ENCODE results near the gene H19. TPM values are rescaled to one million over a fixed set of nuclear protein-coding genes. Genes with fewer than 3 reads are reported as not detected.

H19 gene
- total and polyA plus RNA-seq, 2 donors (not counting 1 experiment from before 2014, with no cell fraction given): 1.8 to 8.9 TPM

DNA sequence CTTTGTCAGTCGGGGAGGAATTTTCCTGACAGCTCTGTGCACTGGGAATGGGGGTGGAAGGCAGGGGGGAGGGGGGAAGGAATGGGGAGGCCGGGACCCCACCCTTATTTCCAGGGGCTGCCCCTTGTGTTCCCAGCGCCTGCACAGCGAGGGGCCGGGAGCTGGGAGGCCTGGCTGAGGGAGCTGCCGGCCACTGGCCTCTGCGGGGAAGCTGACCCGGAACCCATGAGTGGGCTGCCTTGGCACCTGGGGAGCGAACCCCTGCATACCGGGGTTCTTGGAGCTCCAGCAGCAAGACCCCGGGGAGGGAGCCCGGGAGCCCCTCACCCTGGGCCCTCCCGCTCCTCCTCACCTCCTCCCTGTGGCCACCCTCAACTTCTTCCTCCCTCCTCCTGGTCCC, 3.5 kb downstream of the H19 start:
- Histone ChIP-seq H3K27ac (ENCODE audit: insufficient read depth, low read length) (no peak overlapping the region), H2AFZ (ENCODE audit: low read length) (no peak overlapping the region)

DNA sequence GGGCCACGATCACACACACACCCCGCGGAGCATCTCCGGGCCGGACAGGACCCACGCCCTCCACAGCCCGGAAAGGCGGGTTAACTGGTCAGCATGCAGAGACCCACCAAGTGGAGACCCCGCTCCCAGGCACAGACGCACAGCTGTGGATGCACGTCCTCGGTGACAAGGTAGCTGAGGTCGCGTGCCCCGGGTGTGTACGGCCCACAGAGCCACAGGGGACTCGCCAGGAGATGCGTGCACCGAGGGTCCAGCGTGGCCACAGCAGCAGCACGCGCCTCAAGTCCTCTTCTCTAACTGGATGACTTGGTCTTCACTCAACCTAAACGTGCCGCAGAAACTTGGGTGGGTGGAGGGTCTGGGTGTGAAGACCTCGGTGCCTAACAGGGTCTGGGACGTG, 5.5 kb downstream of the H19 start:
- Histone ChIP-seq H3K4me1 (ENCODE audit: control insufficient read depth, extremely low read depth, insufficient read depth, low read length) (no peaks in the 10 kb centered on the region), H3K36me3 (ENCODE audit: control insufficient read depth, insufficient read depth, low read length) (no peaks in the 10 kb centered on the region), H3K27ac (ENCODE audit: insufficient read depth, low read length) (no peak overlapping the region), H3K79me2 (ENCODE audit: control insufficient read depth, insufficient read depth, low read length) (no peaks in the 10 kb centered on the region), H4K20me1 (ENCODE audit: control insufficient read depth, extremely low read depth, insufficient read depth, low read length) (no peaks in the 10 kb centered on the region), H3K9ac (ENCODE audit: insufficient read depth, low read length) (no peak overlapping the region), H3K9me3 (ENCODE audit: control insufficient read depth, insufficient read depth, low read depth, low read length) (no peaks in the 10 kb centered on the region), H3K27me3 (ENCODE audit: control insufficient read depth, insufficient read depth, low read length) (no peaks in the 10 kb centered on the region), H3K4me3 (replicated peaks in 1 of 4; ENCODE audit: control extremely low read depth in 1 of 4, insufficient read depth in 1 of 4, low read depth in 3 of 4, low read length in 4 of 4) (no peak overlapping the region), H3K4me2 (ENCODE audit: extremely low read depth, insufficient read depth, low read length) (no peak overlapping the region), H2AFZ (ENCODE audit: low read length) (no peak overlapping the region)
- no peak for TF ChIP-seq EZH2 (IDR thresholded peaks at IDR 0.05; ENCODE audit: low read length, missing control alignments)
- TF ChIP-seq, protein P1, sequence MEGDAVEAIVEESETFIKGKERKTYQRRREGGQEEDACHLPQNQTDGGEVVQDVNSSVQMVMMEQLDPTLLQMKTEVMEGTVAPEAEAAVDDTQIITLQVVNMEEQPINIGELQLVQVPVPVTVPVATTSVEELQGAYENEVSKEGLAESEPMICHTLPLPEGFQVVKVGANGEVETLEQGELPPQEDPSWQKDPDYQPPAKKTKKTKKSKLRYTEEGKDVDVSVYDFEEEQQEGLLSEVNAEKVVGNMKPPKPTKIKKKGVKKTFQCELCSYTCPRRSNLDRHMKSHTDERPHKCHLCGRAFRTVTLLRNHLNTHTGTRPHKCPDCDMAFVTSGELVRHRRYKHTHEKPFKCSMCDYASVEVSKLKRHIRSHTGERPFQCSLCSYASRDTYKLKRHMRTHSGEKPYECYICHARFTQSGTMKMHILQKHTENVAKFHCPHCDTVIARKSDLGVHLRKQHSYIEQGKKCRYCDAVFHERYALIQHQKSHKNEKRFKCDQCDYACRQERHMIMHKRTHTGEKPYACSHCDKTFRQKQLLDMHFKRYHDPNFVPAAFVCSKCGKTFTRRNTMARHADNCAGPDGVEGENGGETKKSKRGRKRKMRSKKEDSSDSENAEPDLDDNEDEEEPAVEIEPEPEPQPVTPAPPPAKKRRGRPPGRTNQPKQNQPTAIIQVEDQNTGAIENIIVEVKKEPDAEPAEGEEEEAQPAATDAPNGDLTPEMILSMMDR (conservative IDR thresholded peaks at IDR 0.05 in 1 of 2, IDR thresholded peaks at IDR 0.05 in 1 of 2; ENCODE audit: low read depth in 1 of 2, low read length in 2 of 2): no peak
- no peak for DNase-seq (ENCODE audit: low read depth in 2 of 2)

More for the DNA sequence above, 3.5 kb downstream of the H19 start:
- no peaks in the 10 kb centered on the region for H3K36me3 ChIP-seq (ENCODE audit: control insufficient read depth, insufficient read depth, low read length)
- DNase-seq (ENCODE audit: low read depth in 2 of 2): no peak
- H4K20me1 ChIP-seq (ENCODE audit: control insufficient read depth, extremely low read depth, insufficient read depth, low read length): no peaks in the 10 kb centered on the region
- no peak overlapping the region for H3K4me2 ChIP-seq (ENCODE audit: extremely low read depth, insufficient read depth, low read length)
- no peak overlapping the region for H3K9ac ChIP-seq (ENCODE audit: insufficient read depth, low read length)
- no peak overlapping the region for H3K4me3 ChIP-seq (replicated peaks in 1 of 4; ENCODE audit: control extremely low read depth in 1 of 4, insufficient read depth in 1 of 4, low read depth in 3 of 4, low read length in 4 of 4)
- H3K79me2 ChIP-seq (ENCODE audit: control insufficient read depth, insufficient read depth, low read length): no peaks in the 10 kb centered on the region
- no peaks in the 10 kb centered on the region for H3K9me3 ChIP-seq (ENCODE audit: control insufficient read depth, insufficient read depth, low read depth, low read length)
- TF ChIP-seq, protein P1 (conservative IDR thresholded peaks at IDR 0.05 in 1 of 2, IDR thresholded peaks at IDR 0.05 in 1 of 2; ENCODE audit: low read depth in 1 of 2, low read length in 2 of 2): no peak
- TF ChIP-seq EZH2 (IDR thresholded peaks at IDR 0.05; ENCODE audit: low read length, missing control alignments): no peak
- no peaks in the 10 kb centered on the region for H3K4me1 ChIP-seq (ENCODE audit: control insufficient read depth, extremely low read depth, insufficient read depth, low read length)
- H3K27me3 ChIP-seq (ENCODE audit: control insufficient read depth, insufficient read depth, low read length): no peaks in the 10 kb centered on the region

DNA sequence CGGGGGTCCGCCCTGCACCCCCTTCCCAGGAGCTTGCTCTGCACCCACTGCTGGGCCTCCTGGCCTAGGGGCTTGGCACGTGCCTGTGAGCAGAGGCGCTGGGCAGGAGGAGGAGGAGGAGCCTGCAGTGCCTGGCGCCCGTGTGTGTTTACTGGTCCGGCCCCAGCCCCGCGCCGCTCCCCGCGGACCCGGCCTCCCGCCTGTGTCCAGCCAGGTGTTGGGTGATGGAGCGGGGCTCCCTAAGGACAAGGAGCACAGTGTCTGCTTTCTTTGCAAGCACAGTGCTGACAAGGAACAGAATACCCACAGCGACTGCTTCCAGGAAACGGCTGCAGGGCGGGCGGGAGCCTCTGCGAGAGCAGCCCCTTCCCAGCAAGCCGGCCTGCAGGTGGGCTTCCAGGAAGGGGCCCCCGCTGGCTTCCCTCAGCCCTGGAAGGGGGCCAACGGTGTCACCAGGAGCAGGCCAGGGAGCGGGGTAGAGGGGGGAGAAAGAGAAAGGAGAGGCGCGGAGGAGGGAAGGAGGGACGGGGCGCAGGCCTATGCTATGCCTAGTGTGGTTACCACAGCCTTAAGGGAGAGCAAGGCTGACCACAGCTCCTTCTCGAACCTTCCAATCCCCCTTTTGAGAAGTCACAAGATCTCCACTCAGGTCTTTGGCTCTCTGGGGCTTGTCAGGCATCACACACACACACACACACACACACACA, 6.6 kb downstream of the H19 start:
- Histone ChIP-seq H3K9ac (ENCODE audit: insufficient read depth, low read length) (no peak overlapping the region), H3K9me3 (ENCODE audit: control insufficient read depth, insufficient read depth, low read depth, low read length) (no peaks in the 10 kb centered on the region), H3K36me3 (ENCODE audit: control insufficient read depth, insufficient read depth, low read length) (no peaks in the 10 kb centered on the region), H3K27ac (ENCODE audit: insufficient read depth, low read length) (no peak overlapping the region), H3K79me2 (ENCODE audit: control insufficient read depth, insufficient read depth, low read length) (no peaks in the 10 kb centered on the region), H3K4me3 (replicated peaks in 1 of 4; ENCODE audit: control extremely low read depth in 1 of 4, insufficient read depth in 1 of 4, low read depth in 3 of 4, low read length in 4 of 4) (no peak overlapping the region), H3K27me3 (ENCODE audit: control insufficient read depth, insufficient read depth, low read length) (no peaks in the 10 kb centered on the region), H4K20me1 (ENCODE audit: control insufficient read depth, extremely low read depth, insufficient read depth, low read length) (no peaks in the 10 kb centered on the region), H3K4me1 (ENCODE audit: control insufficient read depth, extremely low read depth, insufficient read depth, low read length) (no peaks in the 10 kb centered on the region), H3K4me2 (ENCODE audit: extremely low read depth, insufficient read depth, low read length) (no peak overlapping the region), H2AFZ (ENCODE audit: low read length) (no peak overlapping the region)
- TF ChIP-seq EZH2 (IDR thresholded peaks at IDR 0.05; ENCODE audit: low read length, missing control alignments): no peak
- TF ChIP-seq, protein P1 (conservative IDR thresholded peaks at IDR 0.05 in 1 of 2, IDR thresholded peaks at IDR 0.05 in 1 of 2; ENCODE audit: low read depth in 1 of 2, low read length in 2 of 2): no peak
- DNase-seq (ENCODE audit: low read depth in 2 of 2): no peak
